Activated CD8-positive, alpha-beta memory T cell treated with anti-CD3 and anti-CD28 coated beads for 48 hours (primary cell): ENCODE results near the gene TAS2R14.

ENCODE experiments used
- DNase-seq, 3 experiments: peaks; one replicate each; pipeline ENCODE4 v3.0.0-alpha.2; 2020; ENCODE audit warnings: low read depth in 2 of 3, low spot score in 2 of 3

TAS2R14 gene

GRCh38 chr12:10939163-10939562 lies at the start of gene TAS2R14:
TAS2R14 (minus strand) TSS chr12:10939263; CDS start chr12:10939207, 56 bp downstream.
- DNase-seq, result no peak

- DNase-seq, result no peak
These were observed 47.7 kb upstream of the TAS2R14 start, which contains the start of gene TAS2R50 for GRCh38 chr12:10986812-10987211. TAS2R50 (minus strand) TSS chr12:10986912; CDS start chr12:10986860, 52 bp downstream.

- DNase-seq, result no peak
These were observed 43.2 kb upstream of the TAS2R14 start for GRCh38 chr12:10982244-10982643.

GRCh38 chr12:10974965-10975364 lies 35.9 kb upstream of the TAS2R14 start:
- DNase-seq, result no peak

GRCh38 chr12:10968765-10969456 lies 29.8 kb upstream of the TAS2R14 start:
- DNase-seq, result no peak

- DNase-seq, result no peak
These were observed 28.3 kb upstream of the TAS2R14 start for GRCh38 chr12:10967409-10967808.

GRCh38 chr12:10966314-10966713 lies 27.3 kb upstream of the TAS2R14 start:
- DNase-seq, result no peak

GRCh38 chr12:10965476-10965875 lies 26.4 kb upstream of the TAS2R14 start:
- no peak for DNase-seq

- DNase-seq, result no peak
These were observed 21.1 kb upstream of the TAS2R14 start for GRCh38 chr12:10960211-10960610.

GRCh38 chr12:10959804-10960203 lies 20.7 kb upstream of the TAS2R14 start:
- no peak for DNase-seq

- DNase-seq, result no peak
These were observed 18.7 kb upstream of the TAS2R14 start for GRCh38 chr12:10957741-10958140.

- no peak for DNase-seq
These were observed 17.0 kb upstream of the TAS2R14 start for GRCh38 chr12:10956085-10956484.

- no peak for DNase-seq
These were observed 13.6 kb upstream of the TAS2R14 start for GRCh38 chr12:10952645-10953044.

GRCh38 chr12:10943167-10943566 lies 4.1 kb upstream of the TAS2R14 start:
- DNase-seq, result no peak

GRCh38 chr12:10941916-10942607 lies 3.0 kb upstream of the TAS2R14 start:
- no peak for DNase-seq

- DNase-seq, result no peak
These were observed 2.3 kb upstream of the TAS2R14 start for GRCh38 chr12:10941369-10941768.

- no peak for DNase-seq
These were observed 1.3 kb upstream of the TAS2R14 start for GRCh38 chr12:10940389-10940788.

- no peak for DNase-seq
These were observed 2.6 kb downstream of the TAS2R14 start for GRCh38 chr12:10936506-10936905.

GRCh38 chr12:10928746-10929286 lies 10.2 kb downstream of the TAS2R14 start, which contains the start of gene PRH2:
PRH2 (plus strand) TSS chr12:10929236; CDS start chr12:10929274, 38 bp downstream.
- DNase-seq, result no peak

- DNase-seq, result no peak
These were observed 12.8 kb downstream of the TAS2R14 start for GRCh38 chr12:10926269-10926668.

- no peak for DNase-seq
These were observed 19.3 kb downstream of the TAS2R14 start for GRCh38 chr12:10919809-10920208.

- no peak for DNase-seq
These were observed 28.7 kb downstream of the TAS2R14 start for GRCh38 chr12:10910380-10910779.
